A549 (cell line): ENCODE results near the gene FOXO1. TPM values are rescaled to one million over a fixed set of nuclear protein-coding genes. Genes with fewer than 3 reads are reported as not detected.

Experiments
- ATAC-seq, 2 experiments: fragments of 200-7000 bp in 1 of 2; fragments of >200 bp in 1 of 2; cut with Nextera tagmentation in 1 of 2; cut with Tn5 transposase in 1 of 2; 3 replicates each; pipeline versions ENCODE4 v1.8.0 to v1.9.1; 2018 to 2020; ENCODE audit warnings: mild to moderate bottlenecking in 1 of 2, moderate library complexity in 1 of 2
- CTCF ChIA-PET: fragments of 300-600 bp; sonication (Branson Sonifier 250); formaldehyde crosslinking; extraction: SDS; loops from one replicate; lab custom pipeline; 2021; ENCODE audit warnings: antibody characterized with exemption, inconsistent platforms; lab: Yijun Ruan, JAX
- POLR2A ChIA-PET: fragments of 350-600 bp; formaldehyde crosslinking; extraction: SDS; loops from one replicate; lab custom pipeline; 2021; ENCODE audit warnings: antibody characterized with exemption, inconsistent platforms; lab: Yijun Ruan, JAX
- DNase-seq, 2 experiments: peaks; one replicate each; pipeline versions ENCODE4 v3.0.0 to v3.0.0-alpha.2; 2011 to 2016; ENCODE audit warnings: low read depth in 1 of 2, low spot score in 1 of 2
- FAIRE-seq: peaks from 2 replicates; lab custom pipeline; 2011; peaks lifted over from hg19 to GRCh38; lab: Jason Lieb, UNC
- H3K27ac ChIP-seq, 2 experiments: fragments of >200 bp; sonication (Bioruptor Twin); formaldehyde crosslinking; 3 replicates each; pipeline ENCODE4 v1.5.1; 2016 to 2017
- H3K4me1 ChIP-seq: fragments of >200 bp; sonication (Bioruptor Twin); formaldehyde crosslinking; 3 replicates; pipeline ENCODE4 v1.6.1; 2016
- H3K4me2 ChIP-seq: fragments of >200 bp; sonication (Bioruptor Twin); formaldehyde crosslinking; 3 replicates; pipeline ENCODE4 v1.6.1; 2016
- H3K4me3 ChIP-seq: fragments of >200 bp; sonication (Bioruptor Twin); formaldehyde crosslinking; 3 replicates; pipeline ENCODE4 v1.5.1; 2016
- H3K9me3 ChIP-seq: fragments of >200 bp; sonication (Bioruptor Twin); formaldehyde crosslinking; 3 replicates; pipeline ENCODE4 v1.6.1; 2016
- CEBPB ChIP-seq, 2 experiments: fragments of >200 bp in 1 of 2; sonication (Bioruptor Twin) in 1 of 2; formaldehyde crosslinking in 1 of 2; IDR thresholded peaks; 2 replicates each; pipeline ENCODE4 v1.6.1; 2012 to 2016
- CHD4 ChIP-seq: fragments of 200-600 bp; sonication (generic); IDR thresholded peaks from 2 replicates; pipeline ENCODE4 v1.6.1; 2016; ENCODE audit warnings: antibody characterized with exemption, mild to moderate bottlenecking, borderline replicate concordance
- EP300 ChIP-seq, 2 experiments: fragments of >200 bp; sonication (Bioruptor Twin); formaldehyde crosslinking; IDR thresholded peaks; 2 replicates in 1 of 2; 3 replicates in 1 of 2; pipeline ENCODE4 v1.6.1; 2016 to 2017
- FOSB ChIP-seq: fragments of 250-450 bp; sonication (Bioruptor Pico); IDR thresholded peaks from 2 replicates; pipeline ENCODE4 v1.5.0; 2020; ENCODE audit warnings: mild to moderate bottlenecking, moderate library complexity
- GATA3 ChIP-seq: IDR thresholded peaks from 2 replicates; pipeline ENCODE4 v1.6.1; 2012; ENCODE audit warnings: borderline replicate concordance
- HEYL ChIP-seq: fragments of 250-450 bp; sonication (Bioruptor Pico); IDR thresholded peaks from 2 replicates; pipeline ENCODE4 v1.8.0; 2021; ENCODE audit warnings: mild to moderate bottlenecking, moderate library complexity
- HOXB13 ChIP-seq: fragments of 250-450 bp; sonication (Bioruptor Pico); IDR thresholded peaks from 2 replicates; pipeline ENCODE4 v1.5.0; 2020; ENCODE audit warnings: low read depth, mild to moderate bottlenecking, moderate library complexity
- HOXB5 ChIP-seq: fragments of 250-450 bp; sonication (Bioruptor Pico); IDR thresholded peaks from 2 replicates; pipeline ENCODE4 v1.5.0; 2020; ENCODE audit warnings: mild to moderate bottlenecking, moderate library complexity
- JUNB ChIP-seq: fragments of >200 bp; sonication (Bioruptor Twin); formaldehyde crosslinking; IDR thresholded peaks from 2 replicates; pipeline ENCODE4 v1.6.1; 2016
- KDM5A ChIP-seq: fragments of 200-600 bp; sonication (generic); IDR thresholded peaks from 2 replicates; pipeline ENCODE4 v1.6.1; 2016; ENCODE audit warnings: antibody characterized with exemption, mild to moderate bottlenecking
- MAFK ChIP-seq: fragments of 450-650 bp; IDR thresholded peaks from 2 replicates; pipeline ENCODE4 v1.6.1; 2014; ENCODE audit not compliant: partially characterized antibody
- POLR2A ChIP-seq: IDR thresholded peaks from 2 replicates; pipeline ENCODE4 v1.6.1; 2012; ENCODE audit warnings: mild to moderate bottlenecking, low read length
- POLR2AphosphoS2 ChIP-seq: conservative IDR thresholded peaks from 2 replicates; pipeline ENCODE4 v1.6.1; 2012; ENCODE audit warnings: low read length, improper control_type of control experiment, inconsistent platforms
- SMC3 ChIP-seq: fragments of >200 bp; sonication (Bioruptor Twin); formaldehyde crosslinking; IDR thresholded peaks from 3 replicates; pipeline ENCODE4 v1.6.1; 2018; ENCODE audit warnings: inconsistent platforms
- TP53 ChIP-seq: fragments of 250-450 bp; sonication (Bioruptor Pico); IDR thresholded peaks from 2 replicates; pipeline ENCODE4 v1.5.0; 2021; ENCODE audit warnings: mild to moderate bottlenecking, moderate library complexity
- ZC3H11A ChIP-seq: fragments of 450-650 bp; IDR thresholded peaks from 2 replicates; pipeline ENCODE4 v1.6.1; 2014; ENCODE audit warnings: antibody characterized with exemption, mild to moderate bottlenecking
- ZFP36 ChIP-seq: fragments of 450-650 bp; IDR thresholded peaks from 2 replicates; pipeline ENCODE4 v1.6.1; 2014; ENCODE audit warnings: borderline replicate concordance; ENCODE audit not compliant: partially characterized antibody
- ZNF302 ChIP-seq: fragments of 250-450 bp; sonication (Bioruptor Pico); IDR thresholded peaks from 2 replicates; pipeline ENCODE4 v1.9.0; 2021; ENCODE audit warnings: inconsistent platforms, mild to moderate bottlenecking, moderate library complexity
- WGBS: methylation state at CpG from one replicate; pipeline ENCODE4 v1.1.6; 2017; ENCODE audit errors: missing lambda C conversion rate; 5-methylcytosine and 5-hydroxymethylcytosine counted together
- polyA plus RNA-seq, 4 experiments: library from polyadenylated mRNA; depleted of rRNA in 3 of 4; stranded (reverse); fragments of >200 nt; fragmentation: RNase III in 1 of 4; extraction: RNeasy Plus Mini Kit Qiagen cat#74134 plus additional on column Dnase treatment in 1 of 4; gene quantifications; 2 replicates in 3 of 4; 3 replicates in 1 of 4; pipeline ENCODE4 v1.2.3, GENCODE V29; 2011 to 2017
- TF ChIP-seq, protein P1 (sequence below): fragments of 450-650 bp; IDR thresholded peaks from 2 replicates; pipeline ENCODE4 v1.6.1; 2014; ENCODE audit warnings: antibody characterized with exemption
- TF ChIP-seq, protein P2 (sequence below): fragments of >200 bp; sonication (Bioruptor Twin); formaldehyde crosslinking; IDR thresholded peaks from 2 replicates; pipeline ENCODE4 v1.6.1; 2016
- TF ChIP-seq, protein P3 (sequence below): IDR thresholded peaks from 2 replicates; pipeline ENCODE4 v1.6.1; 2012

The FOXO1 gene
- polyA plus RNA-seq, 2 of the 4 experiments (the other 2 are of a cell fraction): 2.2 to 3.6 TPM

DNA sequence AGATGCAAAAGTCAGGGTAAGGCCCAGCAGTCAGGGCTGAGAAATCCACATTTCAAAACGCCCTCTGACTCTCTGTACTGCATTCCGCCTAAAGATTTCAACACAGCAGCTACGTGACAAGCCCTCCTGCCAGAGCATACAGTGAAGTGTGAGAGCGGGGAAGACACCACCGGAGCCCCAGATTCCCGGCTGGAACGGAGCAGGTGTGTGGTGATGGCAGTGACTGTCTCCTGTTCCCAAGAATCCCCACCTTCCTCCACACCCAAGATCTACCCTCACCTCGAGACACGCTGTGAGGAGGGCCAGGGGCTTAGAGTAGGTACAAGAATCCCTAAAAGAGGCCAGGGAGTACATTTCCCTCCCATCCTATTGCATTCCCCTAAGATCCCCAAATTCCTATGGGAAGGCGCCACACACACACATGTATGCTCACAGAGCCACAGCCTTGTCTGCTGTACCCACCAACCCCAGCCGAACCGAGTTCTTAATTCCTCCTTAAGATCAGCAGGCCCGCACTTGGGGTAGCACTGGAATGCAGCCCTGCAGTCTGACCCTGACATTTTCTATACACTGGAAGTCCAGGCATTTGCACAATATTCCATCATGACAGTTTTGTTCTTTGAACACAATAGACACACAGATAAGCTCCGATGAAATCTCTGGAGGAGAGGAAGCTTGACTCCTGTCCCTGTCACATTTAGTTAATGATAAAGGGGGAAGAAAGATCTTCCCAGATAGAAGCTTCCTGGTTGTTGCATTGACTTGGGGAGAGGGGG, 102.9 kb downstream of the FOXO1 start:
- CTCF ChIA-PET: no interaction called here
- H3K4me2 ChIP-seq: no peak overlapping the region
- H3K4me1 ChIP-seq: no peaks in the 10 kb centered on the region
- 91% methylated on average over 14 of the region's 14 CpGs for WGBS
- H3K27ac ChIP-seq: no peak overlapping the region
- ATAC-seq (no peak), DNase-seq (no peak), FAIRE-seq (no peak)
- TF ChIP-seq ZFP36: no peak
- H3K4me3 ChIP-seq: no peak overlapping the region
- POLR2A ChIA-PET: no interaction called here
- no peaks in the 10 kb centered on the region for H3K9me3 ChIP-seq

DNA sequence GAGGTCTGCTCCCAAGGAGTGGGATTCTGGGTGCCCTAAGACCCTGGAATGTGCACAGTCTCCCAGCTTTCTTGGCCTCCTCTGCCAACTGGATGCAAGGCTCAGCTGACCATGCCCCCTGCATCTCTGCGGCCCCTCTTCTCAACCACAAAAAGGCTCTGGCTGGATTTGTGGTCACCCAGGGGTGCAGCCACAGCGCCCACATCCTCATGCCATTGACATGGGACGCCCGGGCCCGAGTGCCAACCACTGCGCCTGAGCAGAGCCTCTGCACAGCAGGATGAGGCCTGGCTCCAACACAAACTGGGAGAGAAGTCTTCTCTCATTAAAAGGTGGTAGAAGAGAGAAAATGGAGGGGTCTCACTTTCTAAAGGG, 103.5 kb downstream of the FOXO1 start:
- TF ChIP-seq FOSB: no peak
- TF ChIP-seq, protein P1, sequence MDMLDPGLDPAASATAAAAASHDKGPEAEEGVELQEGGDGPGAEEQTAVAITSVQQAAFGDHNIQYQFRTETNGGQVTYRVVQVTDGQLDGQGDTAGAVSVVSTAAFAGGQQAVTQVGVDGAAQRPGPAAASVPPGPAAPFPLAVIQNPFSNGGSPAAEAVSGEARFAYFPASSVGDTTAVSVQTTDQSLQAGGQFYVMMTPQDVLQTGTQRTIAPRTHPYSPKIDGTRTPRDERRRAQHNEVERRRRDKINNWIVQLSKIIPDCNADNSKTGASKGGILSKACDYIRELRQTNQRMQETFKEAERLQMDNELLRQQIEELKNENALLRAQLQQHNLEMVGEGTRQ: no peak
- TF ChIP-seq, protein P2, sequence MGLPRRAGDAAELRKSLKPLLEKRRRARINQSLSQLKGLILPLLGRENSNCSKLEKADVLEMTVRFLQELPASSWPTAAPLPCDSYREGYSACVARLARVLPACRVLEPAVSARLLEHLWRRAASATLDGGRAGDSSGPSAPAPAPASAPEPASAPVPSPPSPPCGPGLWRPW: no peak
- no peak for TF ChIP-seq JUNB
- TF ChIP-seq POLR2A: no peak
- TF ChIP-seq CEBPB (IDR thresholded peaks at IDR 0.05): no peak
- TF ChIP-seq HOXB5 (CRISPR knock-in tag): no peak
- TF ChIP-seq CHD4: no peak
- TF ChIP-seq TP53 (CRISPR knock-in tag): no peak
- 100% methylated on average over 2 of the region's 6 CpGs for WGBS

DNA sequence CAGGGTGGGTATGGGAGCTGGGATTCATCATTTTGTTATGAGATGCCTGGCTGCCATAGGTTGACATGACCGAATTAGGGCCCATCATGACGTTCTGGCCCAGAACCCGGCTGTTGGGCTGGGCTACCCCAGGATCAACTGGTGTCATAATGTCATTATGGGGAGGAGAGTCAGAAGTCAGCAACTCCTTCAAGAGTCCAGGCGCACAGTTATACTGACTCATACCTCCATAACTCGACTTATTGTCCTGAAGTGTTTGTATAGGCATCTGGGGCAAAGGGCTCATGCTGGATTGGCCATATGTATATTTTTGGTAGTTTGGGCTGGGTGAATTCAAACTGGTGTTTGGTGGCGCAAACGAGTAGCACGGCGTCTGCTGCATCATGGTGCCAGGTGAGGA, 106.5 kb downstream of the FOXO1 start:
- Histone ChIP-seq H3K9me3 (no peaks in the 10 kb centered on the region), H3K27ac (no peak overlapping the region), H3K4me2 (no peak overlapping the region), H3K4me1 (no peaks in the 10 kb centered on the region), H3K4me3 (no peak overlapping the region)
- no peak for ATAC-seq
- no peak for DNase-seq
- 94% methylated on average over 4 of the region's 9 CpGs for WGBS
- ChIA-PET POLR2A (no interaction called here), CTCF (interaction anchor here (0.6 kb wide), 1 partner anchor 486 kb away, joined by 3 read pairs; no protein-coding TSS in a partner anchor)
- TF ChIP-seq, protein P1: no peak
- TF ChIP-seq KDM5A (no peak), FOSB (no peak), SMC3 (no peak), ZNF302 (CRISPR knock-in tag) (no peak), EP300 (IDR thresholded peaks at IDR 0.05) (no peak), JUNB (no peak), MAFK (no peak), HEYL (CRISPR knock-in tag) (no peak), ZC3H11A (no peak), ZFP36 (no peak), HOXB13 (CRISPR knock-in tag) (no peak), POLR2AphosphoS2 (no peak), GATA3 (no peak)
- TF ChIP-seq, protein P3, sequence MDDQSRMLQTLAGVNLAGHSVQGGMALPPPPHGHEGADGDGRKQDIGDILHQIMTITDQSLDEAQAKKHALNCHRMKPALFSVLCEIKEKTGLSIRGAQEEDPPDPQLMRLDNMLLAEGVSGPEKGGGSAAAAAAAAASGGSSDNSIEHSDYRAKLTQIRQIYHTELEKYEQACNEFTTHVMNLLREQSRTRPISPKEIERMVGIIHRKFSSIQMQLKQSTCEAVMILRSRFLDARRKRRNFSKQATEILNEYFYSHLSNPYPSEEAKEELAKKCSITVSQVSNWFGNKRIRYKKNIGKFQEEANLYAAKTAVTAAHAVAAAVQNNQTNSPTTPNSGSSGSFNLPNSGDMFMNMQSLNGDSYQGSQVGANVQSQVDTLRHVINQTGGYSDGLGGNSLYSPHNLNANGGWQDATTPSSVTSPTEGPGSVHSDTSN: no peak
- no peak for FAIRE-seq

More for the DNA sequence above, 103.5 kb downstream of the FOXO1 start:
- ATAC-seq (no peak), FAIRE-seq (no peak), DNase-seq (no peak)
- ChIA-PET POLR2A (no interaction called here), CTCF (no interaction called here)
- no peaks in the 10 kb centered on the region for H3K4me1 ChIP-seq
- H3K4me3 ChIP-seq: no peak overlapping the region
- no peak overlapping the region for H3K27ac ChIP-seq
- no peak overlapping the region for H3K4me2 ChIP-seq
- H3K9me3 ChIP-seq: no peaks in the 10 kb centered on the region
